Measurements from ENCODE around the gene MRPL42. TPM values are rescaled to one million over a fixed set of nuclear protein-coding genes. Genes with fewer than 3 reads are reported as not detected.
"Not testable (repeated sequence)": the region's sequence is repeated elsewhere in the genome, so short reads cannot be mapped to it uniquely, and the experiment has no call there.

Gene MRPL42
- total and polyA plus RNA-seq, 9 donors: 22.4 to 72.7 (median 44.9) TPM

- H3K4me3 ChIP-seq: no peak overlapping the region
- DNase-seq: no peak
- 78 to 94% (median 90%) methylated on average over 1 of the region's 1 CpG for WGBS, 3 donors
- no peak overlapping the region for H3K27ac ChIP-seq
- intact Hi-C loops (cut with DNase I): no loop called here
- peaks cover 15% of the 10 kb centered on the region for H3K4me1 ChIP-seq (ENCODE audit: insufficient read depth)
- H3K27me3 ChIP-seq: no peaks in the 10 kb centered on the region
- no peaks in the 10 kb centered on the region for H3K36me3 ChIP-seq
- TF ChIP-seq CTCF (IDR thresholded peaks at IDR 0.05) (no peak), EP300 (IDR thresholded peaks at IDR 0.05) (no peak), POLR2A (IDR thresholded peaks at IDR 0.05) (no peak)
- no peaks in the 10 kb centered on the region for H3K9me3 ChIP-seq
Measured at GRCh38 chr12:93429852-93430251, 37.5 kb upstream of the MRPL42 start.

- Histone ChIP-seq H3K4me1 (ENCODE audit: insufficient read depth) (peaks cover 16% of the 10 kb centered on the region), H3K9me3 (no peaks in the 10 kb centered on the region), H3K27ac (no peak overlapping the region), H3K36me3 (no peaks in the 10 kb centered on the region), H3K27me3 (no peaks in the 10 kb centered on the region), H3K4me3 (no peak overlapping the region)
- 91 to 92% (median 91%) methylated on average over 4 of the region's 4 CpGs for WGBS, 3 donors
- intact Hi-C loops (cut with DNase I): no loop called here
- no peak for DNase-seq
- TF ChIP-seq CTCF (IDR thresholded peaks at IDR 0.05) (no peak), EP300 (IDR thresholded peaks at IDR 0.05) (no peak), POLR2A (IDR thresholded peaks at IDR 0.05) (no peak)
Measured at GRCh38 chr12:93430280-93430679, 37.0 kb upstream of the MRPL42 start.

GRCh38 chr12:93432031-93432430 lies 35.3 kb upstream of the MRPL42 start:
- H3K27ac ChIP-seq; intact Hi-C loops (cut with DNase I): not testable (repeated sequence)

GRCh38 chr12:93434256-93434865 lies 33.0 kb upstream of the MRPL42 start:
- H3K4me1 ChIP-seq (ENCODE audit: insufficient read depth): peaks cover 12% of the 10 kb centered on the region
- H3K36me3 ChIP-seq: no peaks in the 10 kb centered on the region
- H3K4me3 ChIP-seq: no peak overlapping the region
- 25 to 34% (median 28%) methylated on average over 5 of the region's 5 CpGs for WGBS, 3 donors
- no peak overlapping the region for H3K27ac ChIP-seq
- no peaks in the 10 kb centered on the region for H3K27me3 ChIP-seq
- H3K9me3 ChIP-seq: no peaks in the 10 kb centered on the region
- no peak for DNase-seq
- TF ChIP-seq CTCF (IDR thresholded peaks at IDR 0.05) (no peak), EP300 (IDR thresholded peaks at IDR 0.05) (no peak), POLR2A (IDR thresholded peaks at IDR 0.05) (no peak)
- intact Hi-C loops (cut with DNase I): no loop called here

More at GRCh38 chr12:93432031-93432430, 35.3 kb upstream of the MRPL42 start:
- WGBS, 3 donors: 86 to 91% (median 87%) methylated on average over 6 of the region's 6 CpGs
- not testable (repeated sequence) for H3K27me3 ChIP-seq, H3K9me3 ChIP-seq, H3K4me3 ChIP-seq, DNase-seq, H3K36me3 ChIP-seq
- peaks cover 12% of the 10 kb centered on the region for H3K4me1 ChIP-seq (ENCODE audit: insufficient read depth)

- no peak for DNase-seq
- intact Hi-C loops (cut with DNase I): no loop called here
- H3K4me3 ChIP-seq: no peak overlapping the region
- H3K36me3 ChIP-seq: no peaks in the 10 kb centered on the region
- no peak overlapping the region for H3K27ac ChIP-seq
- TF ChIP-seq EP300 (IDR thresholded peaks at IDR 0.05) (no peak), CTCF (IDR thresholded peaks at IDR 0.05) (no peak), POLR2A (IDR thresholded peaks at IDR 0.05) (no peak)
- WGBS, 3 donors: 72 to 74% (median 74%) methylated on average over 3 of the region's 3 CpGs
- no peaks in the 10 kb centered on the region for H3K9me3 ChIP-seq
- peaks cover 13% of the 10 kb centered on the region for H3K4me1 ChIP-seq (ENCODE audit: insufficient read depth)
- no peaks in the 10 kb centered on the region for H3K27me3 ChIP-seq
Measured at GRCh38 chr12:93438266-93439050, 28.9 kb upstream of the MRPL42 start.
